OCI-M1 (cell line): ENCODE measurements around the gene PALM3.

ENCODE experiments used
- DNase-seq: peaks from one replicate; lab custom pipeline; 2025; lab: John Stamatoyannopoulos, UW

The PALM3 gene

GRCh38 chr19:14089662-14090508 lies 28.0 kb upstream of the PALM3 start:
- DNase-seq, result peak; percentile 91

- no peak for DNase-seq
These were observed 27.5 kb upstream of the PALM3 start for GRCh38 chr19:14089412-14089661.

GRCh38 chr19:14088634-14089411 lies 26.9 kb upstream of the PALM3 start:
- no peak for DNase-seq

GRCh38 chr19:14086098-14086497 lies 24.2 kb upstream of the PALM3 start:
- DNase-seq, result no peak

GRCh38 chr19:14085309-14085995 lies 23.6 kb upstream of the PALM3 start, which contains the start of gene C19orf67:
Gene C19orf67 (minus strand): TSS chr19:14085783. CDS start chr19:14085627, 156 bp downstream.
- no peak for DNase-seq

- no peak for DNase-seq
These were observed 20.7 kb upstream of the PALM3 start for GRCh38 chr19:14082675-14082960.

- DNase-seq, result peak; percentile 86
These were observed 20.2 kb upstream of the PALM3 start for GRCh38 chr19:14081797-14082674.

- DNase-seq, result peak; percentile 100
These were observed 19.3 kb upstream of the PALM3 start for GRCh38 chr19:14080887-14081796.

- DNase-seq, result no peak
These were observed 16.5 kb upstream of the PALM3 start for GRCh38 chr19:14078411-14078810.

GRCh38 chr19:14073925-14074838 lies 12.3 kb upstream of the PALM3 start:
- DNase-seq, result no peak

GRCh38 chr19:14073261-14073924 lies 11.5 kb upstream of the PALM3 start:
- DNase-seq, result peak; percentile 99

GRCh38 chr19:14072535-14073260 lies 10.8 kb upstream of the PALM3 start, which contains the start of gene MISP3:
Gene MISP3 (plus strand): TSS chr19:14072786. CDS start chr19:14073310, 524 bp downstream.
- peak; percentile 84 for DNase-seq

- no peak for DNase-seq
These were observed 8.6 kb upstream of the PALM3 start for GRCh38 chr19:14070268-14071050.

GRCh38 chr19:14066134-14066533 lies 4.3 kb upstream of the PALM3 start:
- DNase-seq, result no peak

- no peak for DNase-seq
These were observed 1.2 kb upstream of the PALM3 start for GRCh38 chr19:14063105-14063504.

GRCh38 chr19:14062558-14062855 lies 631 bp upstream of the PALM3 start:
- no peak for DNase-seq

- peak; percentile 66 for DNase-seq
These were observed 661 bp downstream of the PALM3 start for GRCh38 chr19:14061081-14061749.
